GM10248 (cell line): ENCODE data around the gene SCARB1.

Experiments used
- CTCF ChIA-PET: fragments of 300-600 bp; sonication (Branson Sonifier 250); formaldehyde crosslinking; extraction: SDS; loops from one replicate; lab custom pipeline; 2021; ENCODE audit warnings: antibody characterized with exemption; lab: Yijun Ruan, JAX
- POLR2A ChIA-PET: fragments of 350-650 bp; sonication (Branson Sonifier 250); formaldehyde crosslinking; extraction: SDS; loops from one replicate; lab custom pipeline; 2020; ENCODE audit warnings: antibody characterized with exemption; lab: Yijun Ruan, JAX
- DNase-seq: peaks from one replicate; pipeline ENCODE4 v3.0.0; 2012; ENCODE audit errors: extremely low spot score
- CTCF ChIP-seq: IDR thresholded peaks from 2 replicates; pipeline ENCODE4 v1.5.1; 2012; ENCODE audit warnings: mild to moderate bottlenecking, low read depth; ENCODE audit errors: extremely low read depth, missing control alignments, control extremely low read depth

The SCARB1 gene

GRCh38 chr12:124774462-124775167 is 89.0 kb downstream of the SCARB1 start:
- DNase-seq, result peak; percentile 74
- POLR2A ChIA-PET, result interaction anchor here (0.7 to 1.4 kb wide), 3 partner anchors 22 to 143 kb away, joined by 3 to 7 read pairs (median 3); no protein-coding TSS in a partner anchor
- CTCF ChIA-PET, result interaction anchor here (0.9 to 1.7 kb wide), 4 partner anchors 19 to 738 kb away, joined by 3 to 8 read pairs (median 3); no protein-coding TSS in a partner anchor
- TF ChIP-seq CTCF, result no peak

GRCh38 chr12:124774054-124774461 is 89.6 kb downstream of the SCARB1 start:
- ChIA-PET POLR2A (interaction anchor here (0.7 to 1.4 kb wide), 3 partner anchors 23 to 143 kb away, joined by 3 to 7 read pairs (median 3); no protein-coding TSS in a partner anchor), CTCF (interaction anchor here (0.9 to 1.7 kb wide), 4 partner anchors 19 to 738 kb away, joined by 3 to 8 read pairs (median 3); no protein-coding TSS in a partner anchor)
- DNase-seq, result peak; percentile 80
- TF ChIP-seq CTCF, result no peak

- POLR2A ChIA-PET, result no interaction called here
- TF ChIP-seq CTCF, result no peak
- CTCF ChIA-PET, result interaction anchor here (0.7 to 2.4 kb wide), 18 partner anchors 10 to 785 kb away, joined by 3 to 15 read pairs (median 4); no protein-coding TSS in a partner anchor
- no peak for DNase-seq
These were observed 91.1 kb downstream of the SCARB1 start for GRCh38 chr12:124772289-124773170.

- POLR2A ChIA-PET, result no interaction called here
- DNase-seq, result peak; percentile 79
These were observed 92.0 kb downstream of the SCARB1 start for GRCh38 chr12:124771462-124772288.

GRCh38 chr12:124770728-124771127 is 92.9 kb downstream of the SCARB1 start:
- DNase-seq, result no peak
- no peak for TF ChIP-seq CTCF
- CTCF ChIA-PET, result interaction anchor here (0.6 to 2.4 kb wide), 13 partner anchors 14 to 734 kb away, joined by 3 to 15 read pairs (median 4); no protein-coding TSS in a partner anchor
- POLR2A ChIA-PET, result interaction anchor here (0.6 kb wide), 1 partner anchor 59 kb away, joined by 6 read pairs; no protein-coding TSS in a partner anchor

More at GRCh38 chr12:124771462-124772288, 92.0 kb downstream of the SCARB1 start:
- CTCF ChIA-PET, result interaction anchor here (0.6 to 2.4 kb wide), 29 partner anchors 9 to 785 kb away, joined by 3 to 15 read pairs (median 3); no protein-coding TSS in a partner anchor
- peak; percentile 98 for TF ChIP-seq CTCF
